ENCODE data around the gene LTBR. TPM values are rescaled to one million over a fixed set of nuclear protein-coding genes. Genes with fewer than 3 reads are reported as not detected.

LTBR gene
- total RNA-seq, 4 donors from 2014 or later, result 28.1 to 116 (median 83.5) TPM

GRCh38 chr12:6432991-6433390 is 49.0 kb downstream of the LTBR start:
- Histone ChIP-seq H3K27me3 (no peaks in the 10 kb centered on the region), H3K36me3 (no peaks in the 10 kb centered on the region), H3K4me1 (no peaks in the 10 kb centered on the region), H3K27ac (no peak overlapping the region), H3K9me3 (no peaks in the 10 kb centered on the region), H3K4me3 (no peak overlapping the region)
- no peak for DNase-seq
- no peak for TF ChIP-seq POLR2A (IDR thresholded peaks at IDR 0.05)
- no peak for TF ChIP-seq CTCF (IDR thresholded peaks at IDR 0.05)
- intact Hi-C loops (cut with DNase I; ENCODE audit: low total_unique reads), result no loop called here

GRCh38 chr12:6434205-6435140 is 50.5 kb downstream of the LTBR start:
- H3K4me3 ChIP-seq, result no peak overlapping the region
- DNase-seq, result peak in 1 of 2 donors; percentile 8
- TF ChIP-seq POLR2A (IDR thresholded peaks at IDR 0.05), result no peak
- TF ChIP-seq CTCF (IDR thresholded peaks at IDR 0.05), result no peak
- intact Hi-C loops (cut with DNase I; ENCODE audit: low total_unique reads), result no loop called here
- H3K27ac ChIP-seq, result no peak overlapping the region
- H3K27me3 ChIP-seq, result no peaks in the 10 kb centered on the region
- H3K4me1 ChIP-seq, result no peaks in the 10 kb centered on the region
- no peaks in the 10 kb centered on the region for H3K9me3 ChIP-seq
- H3K36me3 ChIP-seq, result no peaks in the 10 kb centered on the region

- no peak for TF ChIP-seq POLR2A (IDR thresholded peaks at IDR 0.05)
- TF ChIP-seq CTCF (IDR thresholded peaks at IDR 0.05), result no peak
- Histone ChIP-seq H3K36me3 (no peaks in the 10 kb centered on the region), H3K4me3 (no peak overlapping the region), H3K27ac (no peak overlapping the region), H3K9me3 (no peaks in the 10 kb centered on the region), H3K27me3 (no peaks in the 10 kb centered on the region), H3K4me1 (no peaks in the 10 kb centered on the region)
- intact Hi-C loops (cut with DNase I; ENCODE audit: low total_unique reads), result no loop called here
- DNase-seq, result no peak
Measured at GRCh38 chr12:6435961-6436715, 52.2 kb downstream of the LTBR start.

GRCh38 chr12:6437586-6437985 is 53.6 kb downstream of the LTBR start:
- Histone ChIP-seq H3K4me1 (no peaks in the 10 kb centered on the region), H3K27ac (no peak overlapping the region), H3K9me3 (no peaks in the 10 kb centered on the region), H3K36me3 (no peaks in the 10 kb centered on the region), H3K27me3 (no peaks in the 10 kb centered on the region), H3K4me3 (no peak overlapping the region)
- TF ChIP-seq CTCF (IDR thresholded peaks at IDR 0.05) (no peak), POLR2A (IDR thresholded peaks at IDR 0.05) (no peak)
- DNase-seq, result no peak
- intact Hi-C loops (cut with DNase I; ENCODE audit: low total_unique reads), result no loop called here

- Histone ChIP-seq H3K4me1 (no peaks in the 10 kb centered on the region), H3K36me3 (no peaks in the 10 kb centered on the region), H3K4me3 (no peak overlapping the region), H3K9me3 (no peaks in the 10 kb centered on the region), H3K27me3 (no peaks in the 10 kb centered on the region), H3K27ac (no peak overlapping the region)
- DNase-seq, result no peak
- intact Hi-C loops (cut with DNase I; ENCODE audit: low total_unique reads), result no loop called here
- TF ChIP-seq CTCF (IDR thresholded peaks at IDR 0.05) (no peak), POLR2A (IDR thresholded peaks at IDR 0.05) (no peak)
Measured at GRCh38 chr12:6438345-6438744, 54.4 kb downstream of the LTBR start.

Data from uterus (tissue), 4 donors.